ENCODE measurements around the gene SCNN1G.
"Not testable (repeated sequence)": the region's sequence is repeated elsewhere in the genome, so short reads cannot be mapped to it uniquely, and the experiment has no call there.

The SCNN1G gene

GRCh38 chr16:23182679-23183542 is at the start of gene SCNN1G:
TSS of gene SCNN1G (plus strand) at chr16:23182745. CDS start at chr16:23186272, 3,527 bp downstream.
- peak; percentile 52 for DNase-seq (ENCODE audit: low spot score)

GRCh38 chr16:23132775-23133463 is 49.6 kb upstream of the SCNN1G start:
- DNase-seq (ENCODE audit: low spot score): no peak

GRCh38 chr16:23134274-23134673 is 48.3 kb upstream of the SCNN1G start:
- no peak for DNase-seq (ENCODE audit: low spot score)

- DNase-seq (ENCODE audit: low spot score): no peak
Observed at GRCh38 chr16:23137256-23137655, 45.3 kb upstream of the SCNN1G start.

- no peak for DNase-seq (ENCODE audit: low spot score)
Observed at GRCh38 chr16:23137818-23138217, 44.7 kb upstream of the SCNN1G start.

GRCh38 chr16:23140107-23140506 is 42.4 kb upstream of the SCNN1G start:
- DNase-seq (ENCODE audit: low spot score): no peak

GRCh38 chr16:23141033-23141432 is 41.5 kb upstream of the SCNN1G start:
- DNase-seq (ENCODE audit: low spot score): no peak

- no peak for DNase-seq (ENCODE audit: low spot score)
Observed at GRCh38 chr16:23141500-23141899, 41.0 kb upstream of the SCNN1G start.

- DNase-seq (ENCODE audit: low spot score): no peak
Observed at GRCh38 chr16:23141959-23142740, 40.4 kb upstream of the SCNN1G start.

- DNase-seq (ENCODE audit: low spot score): no peak
Observed at GRCh38 chr16:23143391-23143790, 39.2 kb upstream of the SCNN1G start.

GRCh38 chr16:23144393-23144792 is 38.2 kb upstream of the SCNN1G start:
- not testable (repeated sequence) for DNase-seq (ENCODE audit: low spot score)

- DNase-seq (ENCODE audit: low spot score): no peak
Observed at GRCh38 chr16:23145186-23145585, 37.4 kb upstream of the SCNN1G start.

- DNase-seq (ENCODE audit: low spot score): no peak
Observed at GRCh38 chr16:23145608-23146007, 36.9 kb upstream of the SCNN1G start.

GRCh38 chr16:23146877-23147601 is 35.5 kb upstream of the SCNN1G start:
- no peak for DNase-seq (ENCODE audit: low spot score)

GRCh38 chr16:23147666-23148065 is 34.9 kb upstream of the SCNN1G start:
- DNase-seq (ENCODE audit: low spot score): no peak

- no peak for DNase-seq (ENCODE audit: low spot score)
Observed at GRCh38 chr16:23148166-23148512, 34.4 kb upstream of the SCNN1G start.

GRCh38 chr16:23148513-23149266 is 33.9 kb upstream of the SCNN1G start:
- peak; percentile 79 for DNase-seq (ENCODE audit: low spot score)

- peak; percentile 93 for DNase-seq (ENCODE audit: low spot score)
Observed at GRCh38 chr16:23149267-23149992, 33.1 kb upstream of the SCNN1G start, which contains the start of gene USP31. TSS of gene USP31 (minus strand) at chr16:23149452. CDS start at chr16:23149270, 182 bp downstream.

- DNase-seq (ENCODE audit: low spot score): no peak
Observed at GRCh38 chr16:23149993-23150364, 32.6 kb upstream of the SCNN1G start.

GRCh38 chr16:23152386-23153178 is 30.0 kb upstream of the SCNN1G start:
- no peak for DNase-seq (ENCODE audit: low spot score)

Measured in D341Med (cell line).